PFSK-1 (cell line): ENCODE data around the gene REV3L.

Experiments used
- FOXP2 ChIP-seq: optimal IDR thresholded peaks from 2 replicates; pipeline ENCODE3; 2011; ENCODE audit warnings: borderline replicate concordance, control low read depth, inconsistent platforms; ENCODE audit not compliant: insufficient read depth; ENCODE audit errors: extremely low read length, extremely low read depth
- POLR2AphosphoS5 ChIP-seq: IDR thresholded peaks from 2 replicates; pipeline ENCODE4 v1.6.1; 2012; ENCODE audit warnings: low read depth, mild to moderate bottlenecking, control low read depth, low read length, moderate library complexity
- SIN3A ChIP-seq: IDR thresholded peaks from 2 replicates; pipeline ENCODE4 v1.6.1; 2012; ENCODE audit warnings: mild to moderate bottlenecking, low read length, moderate library complexity, borderline replicate concordance; ENCODE audit not compliant: insufficient read depth
- TAF1 ChIP-seq: IDR thresholded peaks from 2 replicates; pipeline ENCODE4 v1.6.1; 2012; ENCODE audit warnings: low read length, control low read depth, borderline replicate concordance; ENCODE audit not compliant: insufficient read depth
- TF ChIP-seq, protein P1 (sequence below), 2 experiments: IDR thresholded peaks; 2 replicates each; pipeline versions ENCODE4 v1.6.1 to v1.8.0; 2011 to 2012; ENCODE audit warnings: low read depth in 2 of 2, low read length in 2 of 2, control low read depth in 1 of 2, inconsistent platforms in 1 of 2, mild to moderate bottlenecking in 1 of 2, moderate library complexity in 1 of 2; ENCODE audit not compliant: insufficient read depth in 1 of 2

Gene REV3L

GRCh38 chr6:111416529-111416928 is 66.5 kb downstream of the REV3L start:
- no peak for TF ChIP-seq SIN3A
- TF ChIP-seq FOXP2, result no peak
- TF ChIP-seq, protein P1, sequence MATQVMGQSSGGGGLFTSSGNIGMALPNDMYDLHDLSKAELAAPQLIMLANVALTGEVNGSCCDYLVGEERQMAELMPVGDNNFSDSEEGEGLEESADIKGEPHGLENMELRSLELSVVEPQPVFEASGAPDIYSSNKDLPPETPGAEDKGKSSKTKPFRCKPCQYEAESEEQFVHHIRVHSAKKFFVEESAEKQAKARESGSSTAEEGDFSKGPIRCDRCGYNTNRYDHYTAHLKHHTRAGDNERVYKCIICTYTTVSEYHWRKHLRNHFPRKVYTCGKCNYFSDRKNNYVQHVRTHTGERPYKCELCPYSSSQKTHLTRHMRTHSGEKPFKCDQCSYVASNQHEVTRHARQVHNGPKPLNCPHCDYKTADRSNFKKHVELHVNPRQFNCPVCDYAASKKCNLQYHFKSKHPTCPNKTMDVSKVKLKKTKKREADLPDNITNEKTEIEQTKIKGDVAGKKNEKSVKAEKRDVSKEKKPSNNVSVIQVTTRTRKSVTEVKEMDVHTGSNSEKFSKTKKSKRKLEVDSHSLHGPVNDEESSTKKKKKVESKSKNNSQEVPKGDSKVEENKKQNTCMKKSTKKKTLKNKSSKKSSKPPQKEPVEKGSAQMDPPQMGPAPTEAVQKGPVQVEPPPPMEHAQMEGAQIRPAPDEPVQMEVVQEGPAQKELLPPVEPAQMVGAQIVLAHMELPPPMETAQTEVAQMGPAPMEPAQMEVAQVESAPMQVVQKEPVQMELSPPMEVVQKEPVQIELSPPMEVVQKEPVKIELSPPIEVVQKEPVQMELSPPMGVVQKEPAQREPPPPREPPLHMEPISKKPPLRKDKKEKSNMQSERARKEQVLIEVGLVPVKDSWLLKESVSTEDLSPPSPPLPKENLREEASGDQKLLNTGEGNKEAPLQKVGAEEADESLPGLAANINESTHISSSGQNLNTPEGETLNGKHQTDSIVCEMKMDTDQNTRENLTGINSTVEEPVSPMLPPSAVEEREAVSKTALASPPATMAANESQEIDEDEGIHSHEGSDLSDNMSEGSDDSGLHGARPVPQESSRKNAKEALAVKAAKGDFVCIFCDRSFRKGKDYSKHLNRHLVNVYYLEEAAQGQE (IDR thresholded peaks at IDR 0.05; ENCODE audit: insufficient read depth in 1 of 2, low read depth in 2 of 2, low read length in 2 of 2), result no peak
- no peak for TF ChIP-seq POLR2AphosphoS5
- TF ChIP-seq TAF1, result no peak

GRCh38 chr6:111414373-111414772 is 68.6 kb downstream of the REV3L start:
- TF ChIP-seq SIN3A (no peak), FOXP2 (no peak), TAF1 (no peak), POLR2AphosphoS5 (no peak)
- TF ChIP-seq, protein P1 (IDR thresholded peaks at IDR 0.05; ENCODE audit: insufficient read depth in 1 of 2, low read depth in 2 of 2, low read length in 2 of 2), result no peak

DNA sequence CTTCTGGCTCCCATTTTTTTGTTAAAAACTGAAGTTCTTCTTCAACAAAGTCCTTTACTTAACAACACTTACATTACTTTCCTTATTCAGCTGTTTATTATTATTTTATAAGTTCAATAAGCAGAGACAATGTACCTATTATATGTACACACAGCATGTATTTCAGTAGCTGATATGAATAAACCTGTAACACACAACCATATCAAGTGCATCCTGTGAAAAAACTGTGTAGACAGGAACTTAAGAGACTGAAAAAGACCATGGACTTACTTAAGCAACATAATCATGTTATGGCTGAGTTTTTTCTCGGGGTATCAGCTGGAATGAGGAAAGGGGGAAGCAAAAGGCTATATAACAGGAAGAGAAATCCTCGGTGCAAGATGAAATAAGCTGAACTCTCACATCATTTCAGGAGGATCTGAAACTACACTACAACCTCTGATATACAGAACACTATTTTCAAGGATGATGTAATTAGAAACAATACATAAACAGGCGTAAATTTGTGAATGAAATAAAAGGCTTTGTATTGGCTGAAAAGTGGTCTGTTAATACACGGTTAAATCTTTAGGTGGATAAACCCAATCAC is 70.9 kb downstream of the REV3L start:
- no peak for TF ChIP-seq TAF1
- TF ChIP-seq FOXP2, result no peak
- TF ChIP-seq POLR2AphosphoS5, result no peak
- no peak for TF ChIP-seq SIN3A
- TF ChIP-seq, protein P1 (IDR thresholded peaks at IDR 0.05; ENCODE audit: insufficient read depth in 1 of 2, low read depth in 2 of 2, low read length in 2 of 2), result no peak

- TF ChIP-seq TAF1, result no peak
- no peak for TF ChIP-seq POLR2AphosphoS5
- no peak for TF ChIP-seq SIN3A
- TF ChIP-seq, protein P1 (IDR thresholded peaks at IDR 0.05; ENCODE audit: insufficient read depth in 1 of 2, low read depth in 2 of 2, low read length in 2 of 2), result no peak
- TF ChIP-seq FOXP2, result no peak
Measured at GRCh38 chr6:111411046-111411445, 72.0 kb downstream of the REV3L start.

- TF ChIP-seq POLR2AphosphoS5, result no peak
Measured at GRCh38 chr6:111410371-111410770, 72.6 kb downstream of the REV3L start.
